Naive thymus-derived CD4-positive, alpha-beta T cell (primary cell): ENCODE results near the gene TECRL. TPM values are rescaled to one million over a fixed set of nuclear protein-coding genes. Genes with fewer than 3 reads are reported as not detected.

ENCODE experiments used
- ATAC-seq: fragments of 150-1000 bp; cut with Tn5 transposase; 2 replicates; pipeline ENCODE4 v1.10.0; 2021; ENCODE audit warnings: mild to moderate bottlenecking, moderate library complexity
- CTCF ChIA-PET: fragments of 350-600 bp; sonication (Branson Sonifier 250); formaldehyde crosslinking; loops from one replicate; lab custom pipeline; 2021; ENCODE audit warnings: antibody characterized with exemption; lab: Charles Lee
- POLR2A ChIA-PET: fragments of 350-600 bp; sonication (Branson Sonifier 250); formaldehyde crosslinking; loops from one replicate; lab custom pipeline; 2021; ENCODE audit warnings: antibody characterized with exemption, inconsistent platforms; lab: Charles Lee
- DNase-seq, 9 donors: peaks; one replicate each; pipeline versions ENCODE4 v3.0.0 to v3.0.0-alpha.2; 2020 to 2022; ENCODE audit warnings: mixed read lengths in 1 of 9
- H3K27ac ChIP-seq: one replicate; pipeline ENCODE4 v1.7.0; 2013; ENCODE audit warnings: mild to moderate bottlenecking, low read depth, low read length, moderate library complexity
- H3K27me3 ChIP-seq, 2 donors: one replicate each; pipeline ENCODE4 v1.7.0; 2013; ENCODE audit warnings: low read length in 2 of 2, mild to moderate bottlenecking in 2 of 2, moderate library complexity in 2 of 2; ENCODE audit not compliant: control insufficient read depth in 2 of 2, insufficient read depth in 2 of 2
- H3K36me3 ChIP-seq, 3 experiments: 1 replicate in 2 of 3; 2 replicates in 1 of 3; pipeline ENCODE4 v1.7.0; 2013; ENCODE audit warnings: low read length in 3 of 3, mild to moderate bottlenecking in 3 of 3, moderate library complexity in 1 of 3; ENCODE audit not compliant: insufficient read depth in 3 of 3, control insufficient read depth in 2 of 3
- H3K4me1 ChIP-seq, 2 donors: one replicate each; pipeline ENCODE4 v1.7.0; 2013; ENCODE audit warnings: low read length in 2 of 2, mild to moderate bottlenecking in 2 of 2, moderate library complexity in 1 of 2; ENCODE audit not compliant: control insufficient read depth in 2 of 2, insufficient read depth in 2 of 2
- H3K4me3 ChIP-seq: 2 replicates; pipeline ENCODE4 v1.7.0; 2013; ENCODE audit warnings: mild to moderate bottlenecking, low read length
- H3K9me3 ChIP-seq, 3 experiments: 1 replicate in 2 of 3; 2 replicates in 1 of 3; pipeline ENCODE4 v1.7.0; 2013; ENCODE audit warnings: low read length in 3 of 3; ENCODE audit not compliant: control insufficient read depth in 2 of 3
- H3K27ac Mint-ChIP-seq, 9 donors: one replicate each; pipeline ENCODE4 v1.8.0; 2020 to 2022; ENCODE audit warnings: mixed read lengths in 9 of 9, mild to moderate bottlenecking in 8 of 9, moderate library complexity in 5 of 9, inconsistent platforms in 2 of 9
- H3K27me3 Mint-ChIP-seq, 5 donors: one replicate each; pipeline ENCODE4 v1.8.0; 2021 to 2022; ENCODE audit warnings: mixed read lengths in 5 of 5, mild to moderate bottlenecking in 1 of 5
- H3K36me3 Mint-ChIP-seq, 5 donors: one replicate each; pipeline ENCODE4 v1.8.0; 2020 to 2022; ENCODE audit warnings: mixed read lengths in 5 of 5, mild to moderate bottlenecking in 3 of 5, inconsistent platforms in 1 of 5
- H3K4me1 Mint-ChIP-seq, 7 donors: one replicate each; pipeline ENCODE4 v1.8.0; 2020 to 2022; ENCODE audit warnings: mixed read lengths in 7 of 7, mild to moderate bottlenecking in 3 of 7, inconsistent platforms in 1 of 7
- H3K4me3 Mint-ChIP-seq, 10 donors: one replicate each; pipeline ENCODE4 v1.8.0; 2020 to 2022; ENCODE audit warnings: mild to moderate bottlenecking in 10 of 10, mixed read lengths in 10 of 10, moderate library complexity in 6 of 10, inconsistent platforms in 2 of 10
- H3K9me3 Mint-ChIP-seq, 11 donors: one replicate each; pipeline ENCODE4 v1.8.0; 2020 to 2022; ENCODE audit warnings: mixed read lengths in 11 of 11, mild to moderate bottlenecking in 4 of 11, inconsistent platforms in 1 of 11, moderate library complexity in 1 of 11
- intact Hi-C, 2 donors: fragments of 100-400 bp; cut with micrococcal nuclease; formaldehyde crosslinking; loops; one replicate each; pipeline ENCODE4 v1.15.1; 2023
- polyA plus RNA-seq, 2 donors: library from polyadenylated mRNA; unstranded; fragments of 300-500 nt; fragmentation: Illumina TruSeq; gene quantifications; one replicate each; pipeline ENCODE4 v1.2.3, GENCODE V29; 2021
- total RNA-seq, 6 experiments: library from RNA in 5 of 6; stranded (reverse) in 5 of 6; gene quantifications; 1 replicate in 5 of 6; 2 replicates in 1 of 6; pipeline ENCODE4 v1.2.3 and lab custom pipeline; 2021 to 2026

The TECRL gene
- total and polyA plus RNA-seq, 7 experiments from 2014 or later: not detected

DNA sequence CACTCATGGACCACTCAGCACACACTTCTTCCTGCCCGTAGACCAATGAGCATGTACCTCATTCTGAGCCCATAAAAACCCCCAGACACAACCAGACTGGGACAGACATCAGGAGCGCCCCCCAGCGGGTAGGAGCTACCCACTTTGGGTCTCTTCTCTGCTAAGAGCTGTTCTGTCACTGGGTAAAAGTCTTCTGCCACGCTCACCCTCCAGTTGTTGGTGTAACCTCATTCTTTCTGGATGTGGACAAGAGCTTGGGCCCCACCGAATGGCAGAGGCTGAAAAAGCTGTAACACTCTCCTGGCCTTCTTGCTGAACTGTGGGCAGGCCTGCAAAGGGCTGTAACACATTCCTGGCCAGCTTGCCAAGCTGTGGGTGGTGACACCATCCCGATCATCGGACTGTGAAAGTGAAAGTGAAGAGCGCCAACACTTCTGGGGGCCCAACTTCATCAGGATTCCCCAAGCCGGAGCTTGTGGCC is 137.6 kb downstream of the TECRL start:
- DNase-seq: no peak
- Histone ChIP-seq H3K9me3 (no peaks in the 10 kb centered on the region), H3K27ac (no peak overlapping the region), H3K4me3 (no peak overlapping the region), H3K4me1 (no peaks in the 10 kb centered on the region), H3K36me3 (no peaks in the 10 kb centered on the region), H3K27me3 (no peaks in the 10 kb centered on the region)
- H3K9me3 Mint-ChIP-seq: peaks cover 0 to 17% (median 5%) of the 10 kb centered on the region in 11 donors
- CTCF ChIA-PET: no interaction called here
- H3K4me3 Mint-ChIP-seq: no peak overlapping the region
- H3K36me3 Mint-ChIP-seq: no peaks in the 10 kb centered on the region
- H3K27ac Mint-ChIP-seq: no peak overlapping the region
- H3K27me3 Mint-ChIP-seq: no peaks in the 10 kb centered on the region
- intact Hi-C loops: no loop called here
- ATAC-seq: no peak
- H3K4me1 Mint-ChIP-seq: no peaks in the 10 kb centered on the region
- POLR2A ChIA-PET: no interaction called here

DNA sequence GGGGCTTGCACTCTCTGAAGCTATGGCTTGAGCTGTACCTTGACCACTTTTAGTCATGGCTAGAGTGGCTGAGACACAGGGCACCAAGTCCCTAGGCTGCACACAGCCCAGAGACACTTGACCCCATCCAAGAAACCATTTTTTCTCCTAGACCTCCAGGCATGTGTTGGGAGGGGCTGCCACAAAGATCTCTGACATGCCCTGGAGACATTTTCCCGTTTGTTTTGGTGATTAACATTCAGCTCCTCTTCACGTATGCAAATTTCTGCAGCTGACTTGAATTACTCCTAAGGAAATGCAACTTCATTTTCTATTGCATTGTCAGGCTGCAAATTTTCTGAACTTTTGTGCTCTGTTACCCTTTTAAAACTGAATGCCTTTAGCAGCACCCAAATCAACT is 142.6 kb downstream of the TECRL start:
- no peak overlapping the region for H3K4me3 ChIP-seq
- no peak for DNase-seq
- intact Hi-C loops: no loop called here
- no peak overlapping the region for H3K4me3 Mint-ChIP-seq
- H3K36me3 ChIP-seq: no peaks in the 10 kb centered on the region
- H3K4me1 ChIP-seq: no peaks in the 10 kb centered on the region
- H3K36me3 Mint-ChIP-seq: no peaks in the 10 kb centered on the region
- H3K27ac ChIP-seq: no peak overlapping the region
- H3K27ac Mint-ChIP-seq: no peak overlapping the region
- H3K9me3 ChIP-seq: peaks cover 0 to 4% (median 0%) of the 10 kb centered on the region in 3 experiments
- H3K4me1 Mint-ChIP-seq: no peaks in the 10 kb centered on the region
- H3K9me3 Mint-ChIP-seq: peaks cover 0 to 26% (median 10%) of the 10 kb centered on the region in 11 donors
- ChIA-PET POLR2A (no interaction called here), CTCF (no interaction called here)
- ATAC-seq: no peak
- no peaks in the 10 kb centered on the region for H3K27me3 ChIP-seq
- H3K27me3 Mint-ChIP-seq: no peaks in the 10 kb centered on the region

DNA sequence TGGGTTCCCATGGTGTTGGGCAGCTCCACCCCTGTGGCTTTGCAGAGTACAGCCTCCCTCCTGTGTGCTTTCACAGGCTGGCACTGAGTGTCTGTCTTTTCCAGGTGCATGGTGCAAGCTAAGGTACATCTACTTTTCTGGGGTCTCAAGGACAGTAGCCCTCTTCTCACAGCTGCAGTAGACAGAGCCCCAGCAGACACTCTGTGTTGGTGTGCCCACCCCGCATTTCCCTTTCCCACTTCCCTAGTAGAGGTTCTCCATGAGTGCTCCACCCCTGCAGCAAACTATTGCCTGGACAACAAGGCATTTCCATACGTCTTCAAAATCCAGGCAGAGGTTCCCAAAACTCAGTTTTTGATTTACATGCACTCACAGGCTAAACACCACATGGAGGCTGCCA is 143.0 kb downstream of the TECRL start:
- no peaks in the 10 kb centered on the region for H3K36me3 Mint-ChIP-seq
- ATAC-seq: no peak
- no peaks in the 10 kb centered on the region for H3K36me3 ChIP-seq
- no peak for DNase-seq
- no peak overlapping the region for H3K27ac ChIP-seq
- ChIA-PET POLR2A (no interaction called here), CTCF (no interaction called here)
- H3K9me3 Mint-ChIP-seq: peaks cover 0 to 25% (median 10%) of the 10 kb centered on the region in 11 donors
- intact Hi-C loops: no loop called here
- H3K4me3 Mint-ChIP-seq: no peak overlapping the region
- H3K27me3 Mint-ChIP-seq: no peaks in the 10 kb centered on the region
- no peaks in the 10 kb centered on the region for H3K4me1 Mint-ChIP-seq
- no peak overlapping the region for H3K27ac Mint-ChIP-seq
- no peaks in the 10 kb centered on the region for H3K4me1 ChIP-seq
- H3K4me3 ChIP-seq: no peak overlapping the region
- H3K9me3 ChIP-seq: peaks cover 0 to 4% (median 0%) of the 10 kb centered on the region in 3 experiments
- H3K27me3 ChIP-seq: no peaks in the 10 kb centered on the region

- H3K9me3 Mint-ChIP-seq: peaks cover 0 to 25% (median 6%) of the 10 kb centered on the region in 11 donors
- Histone ChIP-seq H3K36me3 (no peaks in the 10 kb centered on the region), H3K9me3 (no peaks in the 10 kb centered on the region), H3K4me3 (no peak overlapping the region), H3K4me1 (no peaks in the 10 kb centered on the region), H3K27me3 (no peaks in the 10 kb centered on the region), H3K27ac (no peak overlapping the region)
- no peak overlapping the region for H3K4me3 Mint-ChIP-seq
- no peaks in the 10 kb centered on the region for H3K27me3 Mint-ChIP-seq
- no peaks in the 10 kb centered on the region for H3K4me1 Mint-ChIP-seq
- intact Hi-C loops: no loop called here
- H3K36me3 Mint-ChIP-seq: no peaks in the 10 kb centered on the region
- DNase-seq (no peak), ATAC-seq (no peak)
- CTCF ChIA-PET: no interaction called here
- POLR2A ChIA-PET: no interaction called here
- no peak overlapping the region for H3K27ac Mint-ChIP-seq
Observed at GRCh38 chr4:64251781-64252180, 157.5 kb downstream of the TECRL start.

DNA sequence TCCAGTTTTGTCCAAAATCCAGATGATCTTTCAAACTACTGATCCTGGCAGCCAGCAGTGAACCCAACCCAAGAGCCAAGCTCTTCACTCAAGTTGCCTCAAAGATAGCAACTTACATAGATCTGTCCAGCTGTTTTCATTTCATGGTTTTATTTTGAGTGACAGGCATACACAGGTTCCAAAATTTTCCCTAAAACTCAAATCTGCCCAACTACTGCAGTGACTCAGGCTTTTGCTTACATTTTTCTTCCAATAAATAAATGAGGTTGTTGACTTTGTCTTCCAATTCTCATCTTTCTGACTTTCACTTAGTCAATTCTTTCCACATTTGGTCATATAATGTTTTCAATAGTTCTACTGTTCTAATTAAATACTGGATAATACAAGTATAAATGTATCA is 158.8 kb downstream of the TECRL start:
- ATAC-seq: no peak
- H3K4me3 Mint-ChIP-seq: no peak overlapping the region
- no peak overlapping the region for H3K27ac Mint-ChIP-seq
- intact Hi-C loops: no loop called here
- Histone ChIP-seq H3K36me3 (no peaks in the 10 kb centered on the region), H3K27me3 (no peaks in the 10 kb centered on the region), H3K4me3 (no peak overlapping the region), H3K4me1 (no peaks in the 10 kb centered on the region), H3K27ac (no peak overlapping the region), H3K9me3 (no peaks in the 10 kb centered on the region)
- no peaks in the 10 kb centered on the region for H3K36me3 Mint-ChIP-seq
- ChIA-PET CTCF (no interaction called here), POLR2A (no interaction called here)
- peaks cover 0 to 30% (median 6%) of the 10 kb centered on the region in 11 donors for H3K9me3 Mint-ChIP-seq
- H3K27me3 Mint-ChIP-seq: no peaks in the 10 kb centered on the region
- no peak for DNase-seq
- H3K4me1 Mint-ChIP-seq: no peaks in the 10 kb centered on the region

DNA sequence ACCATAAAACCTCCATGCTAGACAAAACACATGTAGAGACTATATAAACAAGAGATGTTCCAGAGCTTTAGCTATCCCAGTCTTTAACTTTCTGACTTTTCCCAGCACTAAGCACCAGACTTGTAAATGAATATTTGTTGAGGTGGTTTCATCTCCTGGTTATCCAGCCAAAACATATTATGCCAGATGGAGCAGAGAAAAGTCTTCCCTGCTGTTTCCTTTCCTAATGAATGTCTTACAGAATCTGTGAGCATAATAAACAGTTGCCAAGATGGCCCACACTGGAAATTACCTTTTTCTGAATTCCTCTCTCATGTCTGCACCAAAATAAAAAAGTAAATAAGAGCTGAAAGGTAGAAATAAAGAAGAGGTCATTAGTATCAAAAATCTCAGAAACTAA is 159.2 kb downstream of the TECRL start:
- H3K27me3 Mint-ChIP-seq: no peaks in the 10 kb centered on the region
- intact Hi-C loops: no loop called here
- H3K4me3 ChIP-seq: no peak overlapping the region
- no peak overlapping the region for H3K4me3 Mint-ChIP-seq
- H3K36me3 Mint-ChIP-seq: no peaks in the 10 kb centered on the region
- ATAC-seq (no peak), DNase-seq (no peak)
- no peak overlapping the region for H3K27ac Mint-ChIP-seq
- peaks cover 0 to 30% (median 6%) of the 10 kb centered on the region in 11 donors for H3K9me3 Mint-ChIP-seq
- no peak overlapping the region for H3K27ac ChIP-seq
- no peaks in the 10 kb centered on the region for H3K9me3 ChIP-seq
- H3K4me1 ChIP-seq: no peaks in the 10 kb centered on the region
- CTCF ChIA-PET: no interaction called here
- POLR2A ChIA-PET: no interaction called here
- H3K36me3 ChIP-seq: no peaks in the 10 kb centered on the region
- H3K27me3 ChIP-seq: no peaks in the 10 kb centered on the region
- no peaks in the 10 kb centered on the region for H3K4me1 Mint-ChIP-seq

- Histone ChIP-seq H3K27ac (no peak overlapping the region), H3K27me3 (no peaks in the 10 kb centered on the region), H3K4me3 (no peak overlapping the region), H3K36me3 (no peaks in the 10 kb centered on the region), H3K9me3 (no peaks in the 10 kb centered on the region), H3K4me1 (no peaks in the 10 kb centered on the region)
- DNase-seq (no peak), ATAC-seq (no peak)
- Mint-ChIP-seq H3K4me3 (no peak overlapping the region), H3K27me3 (no peaks in the 10 kb centered on the region), H3K27ac (no peak overlapping the region), H3K36me3 (no peaks in the 10 kb centered on the region), H3K9me3 (peaks cover 0 to 31% (median 9%) of the 10 kb centered on the region in 11 donors), H3K4me1 (no peaks in the 10 kb centered on the region)
- intact Hi-C loops: no loop called here
- CTCF ChIA-PET: no interaction called here
- POLR2A ChIA-PET: no interaction called here
Observed at GRCh38 chr4:64248186-64248585, 161.1 kb downstream of the TECRL start.
